Tibial nerve (tissue), 4 donors: ENCODE measurements around the gene GCLM. TPM values are rescaled to one million over a fixed set of nuclear protein-coding genes. Genes with fewer than 3 reads are reported as not detected.
A peak's percentile ranks its signal among the peaks of the same experiment; 100 is the strongest.

ENCODE experiments used
- DNase-seq, 2 donors: peaks; one replicate each; pipeline ENCODE4 v3.0.0-alpha.2; 2019; ENCODE audit warnings: low spot score in 2 of 2
- H3K27ac ChIP-seq, 4 donors: fragments of 200-600 bp; sonication (generic) in 3 of 4; one replicate each; pipeline ENCODE4 v1.5.1; 2017 to 2019; ENCODE audit warnings: mild to moderate bottlenecking in 1 of 4
- H3K27me3 ChIP-seq, 2 donors: fragments of 200-600 bp; sonication (generic) in 1 of 2; one replicate each; pipeline versions ENCODE4 v1.5.1 to v1.6.0; 2017 to 2019
- H3K36me3 ChIP-seq, 3 donors: fragments of 200-600 bp; sonication (generic); one replicate each; pipeline ENCODE4 v1.5.1; 2018 to 2019
- H3K4me1 ChIP-seq, 4 donors: fragments of 200-600 bp; sonication (generic) in 3 of 4; one replicate each; pipeline ENCODE4 v1.5.1; 2017 to 2019
- H3K4me3 ChIP-seq, 4 donors: fragments of 200-600 bp; sonication (generic) in 3 of 4; one replicate each; pipeline ENCODE4 v1.5.1; 2017 to 2019; ENCODE audit warnings: mild to moderate bottlenecking in 1 of 4, moderate library complexity in 1 of 4
- H3K9me3 ChIP-seq, 4 donors: fragments of 200-600 bp; sonication (generic) in 3 of 4; one replicate each; pipeline ENCODE4 v1.5.1; 2017 to 2019
- CTCF ChIP-seq, 5 experiments: fragments of 200-600 bp in 3 of 5; fragments of 450-650 bp in 2 of 5; sonication (generic) in 3 of 5; IDR thresholded peaks; one replicate each; pipeline ENCODE4 v1.5.1; 2016 to 2019; ENCODE audit warnings: antibody characterized with exemption in 5 of 5, mild to moderate bottlenecking in 3 of 5, moderate library complexity in 2 of 5
- EP300 ChIP-seq, 2 donors: sonication (generic); formaldehyde crosslinking; IDR thresholded peaks; one replicate each; pipeline ENCODE4 v1.6.1; 2017; ENCODE audit warnings: antibody characterized with exemption in 2 of 2, mild to moderate bottlenecking in 1 of 2
- POLR2A ChIP-seq, 2 donors: fragments of 450-650 bp; IDR thresholded peaks; one replicate each; pipeline ENCODE4 v1.6.1; 2017; ENCODE audit warnings: antibody characterized with exemption in 2 of 2, mild to moderate bottlenecking in 2 of 2, moderate library complexity in 2 of 2
- WGBS, 2 donors: methylation state at CpG; one replicate each; pipeline ENCODE4 v1.1.5; 2018; 5-methylcytosine and 5-hydroxymethylcytosine counted together
- small RNA-seq: library from RNA; depleted of rRNA; stranded (forward); fragments of <200 nt; gene quantifications from one replicate; pipeline ENCODE3, GENCODE V24; 2016
- total RNA-seq, 4 donors: library from RNA; depleted of rRNA; stranded (reverse); fragments of >200 nt; gene quantifications; one replicate each; pipeline ENCODE4 v1.1.0, GENCODE V29; 2016

Gene GCLM
- total RNA-seq, 4 donors from 2014 or later: 13.1 to 36.3 (median 19.1) TPM

- Histone ChIP-seq H3K36me3 (no peaks in the 10 kb centered on the region), H3K4me1 (peaks cover 0 to 32% (median 16%) of the 10 kb centered on the region in 4 donors), H3K27me3 (no peaks in the 10 kb centered on the region), H3K4me3 (no peak overlapping the region), H3K9me3 (no peaks in the 10 kb centered on the region), H3K27ac (no peak overlapping the region)
- DNase-seq: no peak
- no peak for TF ChIP-seq POLR2A (IDR thresholded peaks at IDR 0.05)
- no peak for TF ChIP-seq CTCF (IDR thresholded peaks at IDR 0.05)
- no peak for TF ChIP-seq EP300 (IDR thresholded peaks at IDR 0.05)
- 98 to 99% methylated on average over 3 of the region's 3 CpGs for WGBS, 2 donors
Observed at GRCh38 chr1:93841771-93842170, 67.5 kb downstream of the GCLM start.

- Histone ChIP-seq H3K36me3 (no peaks in the 10 kb centered on the region), H3K4me1 (peaks cover 0 to 32% (median 16%) of the 10 kb centered on the region in 4 donors), H3K27ac (no peak overlapping the region), H3K27me3 (no peaks in the 10 kb centered on the region), H3K4me3 (no peak overlapping the region), H3K9me3 (no peaks in the 10 kb centered on the region)
- DNase-seq: no peak
- TF ChIP-seq CTCF (IDR thresholded peaks at IDR 0.05) (no peak), POLR2A (IDR thresholded peaks at IDR 0.05) (no peak), EP300 (IDR thresholded peaks at IDR 0.05) (no peak)
- 88 to 90% methylated on average over 4 of the region's 4 CpGs for WGBS, 2 donors
Observed at GRCh38 chr1:93840956-93841482, 68.2 kb downstream of the GCLM start.

- Histone ChIP-seq H3K36me3 (no peaks in the 10 kb centered on the region), H3K27ac (no peak overlapping the region)
- WGBS, 2 donors: 78 to 80% methylated on average over 2 of the region's 2 CpGs
Observed at GRCh38 chr1:93839753-93840152, 69.5 kb downstream of the GCLM start.

GRCh38 chr1:93839307-93839706 lies 69.9 kb downstream of the GCLM start:
- H3K27ac ChIP-seq: no peak overlapping the region
- H3K4me3 ChIP-seq: no peak overlapping the region
- 30 to 33% methylated on average over 1 of the region's 1 CpG for WGBS, 2 donors
- no peaks in the 10 kb centered on the region for H3K27me3 ChIP-seq
- TF ChIP-seq POLR2A (IDR thresholded peaks at IDR 0.05): no peak
- TF ChIP-seq EP300 (IDR thresholded peaks at IDR 0.05): no peak
- TF ChIP-seq CTCF (IDR thresholded peaks at IDR 0.05): no peak
- H3K9me3 ChIP-seq: no peaks in the 10 kb centered on the region
- peaks cover 0 to 15% (median 6%) of the 10 kb centered on the region in 4 donors for H3K4me1 ChIP-seq
- H3K36me3 ChIP-seq: no peaks in the 10 kb centered on the region
- DNase-seq: no peak

More at GRCh38 chr1:93839753-93840152, 69.5 kb downstream of the GCLM start:
- Histone ChIP-seq H3K9me3 (no peaks in the 10 kb centered on the region), H3K27me3 (no peaks in the 10 kb centered on the region), H3K4me1 (peaks cover 0 to 19% (median 8%) of the 10 kb centered on the region in 4 donors), H3K4me3 (no peak overlapping the region)
- DNase-seq: no peak
- TF ChIP-seq CTCF (IDR thresholded peaks at IDR 0.05) (no peak), EP300 (IDR thresholded peaks at IDR 0.05) (no peak), POLR2A (IDR thresholded peaks at IDR 0.05) (no peak)

GRCh38 chr1:93837961-93838360 lies 71.3 kb downstream of the GCLM start:
- no peak overlapping the region for H3K27ac ChIP-seq
- H3K4me1 ChIP-seq: peaks cover 0 to 5% (median under 1%) of the 10 kb centered on the region in 4 donors
- peaks cover 0 to 6% (median 0%) of the 10 kb centered on the region in 4 donors for H3K9me3 ChIP-seq
- no peak for DNase-seq
- H3K36me3 ChIP-seq: no peaks in the 10 kb centered on the region
- H3K4me3 ChIP-seq: no peak overlapping the region
- TF ChIP-seq POLR2A (IDR thresholded peaks at IDR 0.05): no peak
- TF ChIP-seq CTCF (IDR thresholded peaks at IDR 0.05): no peak
- no peak for TF ChIP-seq EP300 (IDR thresholded peaks at IDR 0.05)
- WGBS, 2 donors: 90 to 91% methylated on average over 3 of the region's 3 CpGs
- no peaks in the 10 kb centered on the region for H3K27me3 ChIP-seq

Small RNA genes within 50 kb of the gene (small RNA-seq; reads per million reads assigned to genes)
- not detected for gene AL117351.2
- 2.5 reads per million, percentile 71 among the genes with 10 or more reads in this experiment for gene MIR760

Other genes starting within 250 kb of the GCLM start
- 10 to 100 TPM; 26.2 to 41.8 (median 36.5) TPM for gene BCAR3, start 227.6 kb downstream of the GCLM start, total RNA-seq
- gene DNTTIP2, start 30.2 kb downstream of the GCLM start, total RNA-seq: 10 to 100 TPM; 11.8 to 36.5 (median 21.3) TPM
- under 1 TPM in 2 of 4 donors, not detected in 2; 0.20 to 0.21 TPM for gene ABCA4, start 211.7 kb upstream of the GCLM start, total RNA-seq